ENCODE data around the gene C12orf60. TPM values are rescaled to one million over a fixed set of nuclear protein-coding genes. Genes with fewer than 3 reads are reported as not detected.

C12orf60 gene
- polyA plus RNA-seq, 1 experiment, result 1.0 TPM

DNA sequence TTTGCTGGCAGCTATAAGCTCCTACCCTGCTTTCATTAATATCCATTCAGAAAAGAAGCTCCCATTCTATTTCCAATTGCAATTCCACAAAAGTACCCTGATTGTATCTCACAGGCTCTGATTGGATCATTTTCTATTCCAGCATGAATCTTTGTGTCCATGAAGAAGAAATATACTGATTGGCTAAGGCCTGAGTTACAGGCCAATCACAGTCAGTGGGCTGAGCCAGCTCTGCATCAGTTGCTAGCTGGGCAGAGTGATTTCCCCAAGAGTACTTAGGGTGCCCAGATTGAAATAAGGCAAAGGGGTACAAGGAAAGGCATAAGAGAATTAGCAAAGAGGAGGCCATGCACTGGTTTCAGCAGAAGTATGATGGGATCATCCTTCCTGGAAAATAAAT, 25.4 kb downstream of the C12orf60 start:
- ChIA-PET CTCF (no interaction called here), POLR2A (no interaction called here)
- no peak for DNase-seq (ENCODE audit: low read depth, low spot score)
- Histone ChIP-seq H3K9me3 (ENCODE audit: control insufficient read depth, insufficient read depth, low read length) (no peaks in the 10 kb centered on the region), H3K4me3 (ENCODE audit: low read depth, low read length) (no peak overlapping the region), H3K27ac (ENCODE audit: low read depth, low read length) (no peak overlapping the region), H3K27me3 (ENCODE audit: control insufficient read depth, insufficient read depth, low read length) (no peaks in the 10 kb centered on the region)
- TF ChIP-seq, protein P1, sequence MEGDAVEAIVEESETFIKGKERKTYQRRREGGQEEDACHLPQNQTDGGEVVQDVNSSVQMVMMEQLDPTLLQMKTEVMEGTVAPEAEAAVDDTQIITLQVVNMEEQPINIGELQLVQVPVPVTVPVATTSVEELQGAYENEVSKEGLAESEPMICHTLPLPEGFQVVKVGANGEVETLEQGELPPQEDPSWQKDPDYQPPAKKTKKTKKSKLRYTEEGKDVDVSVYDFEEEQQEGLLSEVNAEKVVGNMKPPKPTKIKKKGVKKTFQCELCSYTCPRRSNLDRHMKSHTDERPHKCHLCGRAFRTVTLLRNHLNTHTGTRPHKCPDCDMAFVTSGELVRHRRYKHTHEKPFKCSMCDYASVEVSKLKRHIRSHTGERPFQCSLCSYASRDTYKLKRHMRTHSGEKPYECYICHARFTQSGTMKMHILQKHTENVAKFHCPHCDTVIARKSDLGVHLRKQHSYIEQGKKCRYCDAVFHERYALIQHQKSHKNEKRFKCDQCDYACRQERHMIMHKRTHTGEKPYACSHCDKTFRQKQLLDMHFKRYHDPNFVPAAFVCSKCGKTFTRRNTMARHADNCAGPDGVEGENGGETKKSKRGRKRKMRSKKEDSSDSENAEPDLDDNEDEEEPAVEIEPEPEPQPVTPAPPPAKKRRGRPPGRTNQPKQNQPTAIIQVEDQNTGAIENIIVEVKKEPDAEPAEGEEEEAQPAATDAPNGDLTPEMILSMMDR (IDR thresholded peaks at IDR 0.05; ENCODE audit: low read depth, low read length), result no peak

GRCh38 chr12:14833336-14833735, 29.9 kb downstream of the C12orf60 start:
- TF ChIP-seq, protein P1 (IDR thresholded peaks at IDR 0.05; ENCODE audit: low read depth, low read length), result no peak
- Histone ChIP-seq H3K27ac (ENCODE audit: low read depth, low read length) (no peak overlapping the region), H3K27me3 (ENCODE audit: control insufficient read depth, insufficient read depth, low read length) (no peaks in the 10 kb centered on the region), H3K9me3 (ENCODE audit: control insufficient read depth, insufficient read depth, low read length) (no peaks in the 10 kb centered on the region), H3K4me3 (ENCODE audit: low read depth, low read length) (no peak overlapping the region)
- POLR2A ChIA-PET, result interaction anchor here (0.9 kb wide), 1 partner anchor 162 kb away, joined by 3 read pairs; no protein-coding TSS in a partner anchor
- no peak for DNase-seq (ENCODE audit: low read depth, low spot score)
- CTCF ChIA-PET, result interaction anchor here (0.7 to 2.7 kb wide), 2 partner anchors 32 to 162 kb away, joined by 3 to 8 read pairs; no protein-coding TSS in a partner anchor

- DNase-seq (ENCODE audit: low read depth, low spot score), result no peak
- Histone ChIP-seq H3K27ac (ENCODE audit: low read depth, low read length) (no peak overlapping the region), H3K27me3 (ENCODE audit: control insufficient read depth, insufficient read depth, low read length) (no peaks in the 10 kb centered on the region), H3K9me3 (ENCODE audit: control insufficient read depth, insufficient read depth, low read length) (no peaks in the 10 kb centered on the region), H3K4me3 (ENCODE audit: low read depth, low read length) (no peak overlapping the region)
- POLR2A ChIA-PET, result no interaction called here
- TF ChIP-seq, protein P1 (IDR thresholded peaks at IDR 0.05; ENCODE audit: low read depth, low read length), result no peak
- CTCF ChIA-PET, result no interaction called here
Measured at GRCh38 chr12:14833952-14834351, 30.5 kb downstream of the C12orf60 start.

- Histone ChIP-seq H3K27me3 (ENCODE audit: control insufficient read depth, insufficient read depth, low read length) (no peaks in the 10 kb centered on the region), H3K27ac (ENCODE audit: low read depth, low read length) (no peak overlapping the region), H3K4me3 (ENCODE audit: low read depth, low read length) (no peak overlapping the region), H3K9me3 (ENCODE audit: control insufficient read depth, insufficient read depth, low read length) (no peaks in the 10 kb centered on the region)
- CTCF ChIA-PET, result interaction anchor here (1.1 kb wide), 1 partner anchor 11 kb away, joined by 3 read pairs; no protein-coding TSS in a partner anchor
- POLR2A ChIA-PET, result no interaction called here
- TF ChIP-seq, protein P1 (IDR thresholded peaks at IDR 0.05; ENCODE audit: low read depth, low read length), result no peak
- no peak for DNase-seq (ENCODE audit: low read depth, low spot score)
Measured at GRCh38 chr12:14834509-14834908, 31.0 kb downstream of the C12orf60 start.

GRCh38 chr12:14836336-14837210, 33.1 kb downstream of the C12orf60 start:
- Histone ChIP-seq H3K27me3 (ENCODE audit: control insufficient read depth, insufficient read depth, low read length) (no peaks in the 10 kb centered on the region), H3K9me3 (ENCODE audit: control insufficient read depth, insufficient read depth, low read length) (no peaks in the 10 kb centered on the region), H3K27ac (ENCODE audit: low read depth, low read length) (peak overlapping the region; percentile 62), H3K4me3 (ENCODE audit: low read depth, low read length) (peak overlapping the region; percentile 15)
- TF ChIP-seq, protein P1 (IDR thresholded peaks at IDR 0.05; ENCODE audit: low read depth, low read length), result no peak
- CTCF ChIA-PET, result interaction anchor here (0.5 to 1.9 kb wide), 7 partner anchors 10 to 1676 kb away, joined by 3 to 13 read pairs (median 4); no protein-coding TSS in a partner anchor
- POLR2A ChIA-PET, result interaction anchor here (0.8 to 1.0 kb wide), 2 partner anchors 33 to 66 kb away, joined by 3 to 4 read pairs; partner anchors contain the start of genes C12orf60 and WBP11
- peak; percentile 38 for DNase-seq (ENCODE audit: low read depth, low spot score)

Data from AG04450 (cell line).